Neural progenitor cell (in vitro differentiated cells): ENCODE data around the gene B3GNT9.

Experiments
- EZH2 ChIP-seq: fragments of 200-600 bp; sonication (generic); IDR thresholded peaks from 2 replicates; pipeline ENCODE4 v1.6.1; 2017; ENCODE audit warnings: antibody characterized with exemption, mild to moderate bottlenecking, moderate library complexity
- EZH2phosphoT487 ChIP-seq: fragments of 200-600 bp; sonication (generic); IDR thresholded peaks from 2 replicates; pipeline ENCODE4 v1.6.1; 2017; ENCODE audit warnings: antibody characterized with exemption
- TF ChIP-seq, protein P1 (sequence below): fragments of 200-600 bp; sonication (generic); IDR thresholded peaks from 2 replicates; pipeline ENCODE4 v1.5.1; 2017; ENCODE audit warnings: antibody characterized with exemption, mild to moderate bottlenecking

GRCh38 chr16:67180166-67180565 is 29.4 kb upstream of the B3GNT9 start:
- TF ChIP-seq, protein P1, sequence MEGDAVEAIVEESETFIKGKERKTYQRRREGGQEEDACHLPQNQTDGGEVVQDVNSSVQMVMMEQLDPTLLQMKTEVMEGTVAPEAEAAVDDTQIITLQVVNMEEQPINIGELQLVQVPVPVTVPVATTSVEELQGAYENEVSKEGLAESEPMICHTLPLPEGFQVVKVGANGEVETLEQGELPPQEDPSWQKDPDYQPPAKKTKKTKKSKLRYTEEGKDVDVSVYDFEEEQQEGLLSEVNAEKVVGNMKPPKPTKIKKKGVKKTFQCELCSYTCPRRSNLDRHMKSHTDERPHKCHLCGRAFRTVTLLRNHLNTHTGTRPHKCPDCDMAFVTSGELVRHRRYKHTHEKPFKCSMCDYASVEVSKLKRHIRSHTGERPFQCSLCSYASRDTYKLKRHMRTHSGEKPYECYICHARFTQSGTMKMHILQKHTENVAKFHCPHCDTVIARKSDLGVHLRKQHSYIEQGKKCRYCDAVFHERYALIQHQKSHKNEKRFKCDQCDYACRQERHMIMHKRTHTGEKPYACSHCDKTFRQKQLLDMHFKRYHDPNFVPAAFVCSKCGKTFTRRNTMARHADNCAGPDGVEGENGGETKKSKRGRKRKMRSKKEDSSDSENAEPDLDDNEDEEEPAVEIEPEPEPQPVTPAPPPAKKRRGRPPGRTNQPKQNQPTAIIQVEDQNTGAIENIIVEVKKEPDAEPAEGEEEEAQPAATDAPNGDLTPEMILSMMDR = no peak
- TF ChIP-seq EZH2 (no peak), EZH2phosphoT487 (no peak)
